Measurements from ENCODE around the gene RPS13.
"Not testable (repeated sequence)": the region's sequence is repeated elsewhere in the genome, so short reads cannot be mapped to it uniquely, and the experiment has no call there.

The RPS13 gene

DNA sequence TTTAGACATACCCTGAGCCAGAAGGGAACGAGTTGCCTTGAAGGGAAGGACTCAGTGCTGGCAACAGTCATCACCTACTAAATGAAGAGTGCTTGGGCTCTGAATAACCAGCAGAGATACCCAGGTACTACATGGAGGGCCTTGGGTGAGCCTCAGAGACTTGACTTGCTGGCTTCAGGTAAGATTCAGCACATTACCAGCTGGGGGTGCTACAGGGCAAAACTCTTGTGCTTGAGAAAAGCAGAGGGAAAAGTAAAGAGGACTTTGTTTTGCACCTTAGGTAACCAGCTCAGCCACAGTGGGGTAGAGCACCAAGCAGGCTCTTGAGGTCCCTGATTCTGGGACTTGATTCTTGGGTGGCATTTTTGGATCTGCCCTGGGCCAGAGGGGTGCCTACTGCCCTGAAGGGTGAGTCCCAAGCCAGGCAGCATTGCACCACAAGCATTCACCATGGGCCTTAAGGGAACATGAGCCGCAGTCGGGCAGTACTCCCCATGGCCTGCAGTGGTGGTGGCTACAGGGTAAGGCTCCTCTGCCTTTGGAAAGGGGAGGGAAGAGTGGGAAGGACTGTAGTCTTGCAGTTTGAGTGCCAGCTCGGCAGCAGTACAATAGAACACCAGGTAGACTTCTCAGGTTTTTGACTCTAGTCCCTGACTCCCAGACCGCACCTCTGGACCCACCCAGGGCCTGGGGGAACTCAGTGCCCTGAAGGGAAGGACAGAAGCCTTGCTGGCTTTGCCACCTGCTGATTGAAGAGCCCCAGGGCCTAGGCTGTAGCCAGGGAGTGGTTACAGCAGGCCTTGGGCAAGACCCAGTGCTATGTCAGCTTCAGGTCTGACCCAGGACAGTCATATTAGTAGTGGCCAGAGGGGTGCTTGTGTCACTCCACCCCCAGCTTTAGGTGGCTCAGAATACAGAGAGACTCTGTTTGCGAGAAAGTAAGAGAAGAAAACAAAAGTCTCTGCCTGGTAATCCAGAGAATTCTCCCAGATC is 40.5 kb downstream of the RPS13 start:
- DNase-seq (ENCODE audit: low spot score) = no peak

GRCh38 chr11:17034027-17034426 is 43.4 kb downstream of the RPS13 start:
- DNase-seq (ENCODE audit: low spot score) = not testable (repeated sequence)

GRCh38 chr11:17026487-17027082 is 50.9 kb downstream of the RPS13 start:
- DNase-seq (ENCODE audit: low spot score) = no peak

DNA sequence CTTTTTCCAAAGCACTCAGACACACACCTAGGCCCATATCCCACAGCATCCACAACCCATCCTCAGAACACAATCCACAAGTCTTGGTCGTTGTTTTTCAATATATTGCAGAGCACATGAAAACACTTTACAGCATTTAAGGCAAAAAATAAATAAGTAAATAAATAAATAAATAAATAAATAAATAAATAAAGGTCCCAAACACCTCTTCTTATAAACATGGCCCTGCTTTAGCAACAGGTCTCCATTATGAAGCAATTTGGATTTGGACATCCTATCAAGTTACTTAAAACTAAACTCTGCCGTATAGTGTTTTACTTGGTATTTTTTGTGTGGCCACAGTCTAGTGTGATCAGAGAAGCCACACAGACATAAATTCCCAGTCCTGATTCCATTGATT is 52.5 kb downstream of the RPS13 start:
- no peak for DNase-seq (ENCODE audit: low spot score)
